Large intestine (tissue), 3 donors: ENCODE measurements around the gene TMEM259. TPM values are rescaled to one million over a fixed set of nuclear protein-coding genes. Genes with fewer than 3 reads are reported as not detected.

ENCODE experiments used
- DNase-seq, 2 donors: peaks; one replicate each; pipeline versions ENCODE4 v3.0.0 to v3.0.0-alpha.2; 2013
- H3K27ac ChIP-seq: one replicate; pipeline ENCODE4 v1.5.1; 2013; ENCODE audit warnings: low read length
- H3K27me3 ChIP-seq: 2 replicates; pipeline ENCODE4 v1.6.1; 2013; ENCODE audit warnings: low read length; ENCODE audit not compliant: control insufficient read depth, insufficient read depth
- H3K36me3 ChIP-seq: 2 replicates; pipeline ENCODE4 v1.6.1; 2013; ENCODE audit warnings: low read length; ENCODE audit not compliant: control insufficient read depth, insufficient read depth
- H3K4me1 ChIP-seq: one replicate; pipeline ENCODE4 v1.6.1; 2013; ENCODE audit warnings: low read length; ENCODE audit not compliant: control insufficient read depth, insufficient read depth
- H3K4me3 ChIP-seq: one replicate; pipeline ENCODE4 v1.5.1; 2013; ENCODE audit warnings: low read length
- H3K9me3 ChIP-seq: one replicate; pipeline ENCODE4 v1.6.1; 2013; ENCODE audit warnings: mild to moderate bottlenecking, low read depth, low read length, moderate library complexity; ENCODE audit not compliant: control insufficient read depth
- WGBS: methylation state at CpG from one replicate; pipeline ENCODE4 v1.1.5; 2013; ENCODE audit warnings: low lambda C conversion rate; ENCODE audit not compliant: insufficient coverage; 5-methylcytosine and 5-hydroxymethylcytosine counted together
- polyA plus RNA-seq: library from polyadenylated mRNA; unstranded; fragments of 120-200 nt; gene quantifications from one replicate; pipeline ENCODE4 v1.2.1, GENCODE V29; 2013

The TMEM259 gene
- polyA plus RNA-seq, 1 donor: 144 TPM

DNA sequence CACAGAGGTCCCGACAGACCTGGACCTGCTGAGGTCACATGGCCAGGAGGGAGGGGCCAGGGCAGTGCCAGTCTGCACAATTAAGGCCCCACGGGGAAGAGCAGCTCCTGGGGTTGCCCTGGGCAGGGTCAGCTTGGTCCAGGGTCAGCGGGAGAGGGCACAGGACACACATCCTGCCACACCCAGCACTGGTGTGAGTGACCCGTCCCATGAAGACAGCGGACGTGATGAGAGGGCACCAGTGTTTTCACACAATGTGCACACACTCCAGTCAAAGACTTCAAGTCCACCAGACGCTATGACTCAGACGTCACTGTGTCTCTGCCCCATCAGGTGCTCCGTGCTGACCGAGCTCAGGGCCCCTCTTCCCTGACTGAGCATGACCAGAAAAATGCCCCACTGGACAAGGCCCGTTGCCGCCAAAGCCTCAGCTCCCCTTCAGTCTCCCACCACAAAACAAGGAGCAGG lies 4.2 kb downstream of the TMEM259 start:
- Histone ChIP-seq H3K4me1 (peaks cover 44% of the 10 kb centered on the region), H3K27ac (peak overlapping the region; percentile 59), H3K9me3 (peaks cover 6% of the 10 kb centered on the region), H3K4me3 (no peak overlapping the region), H3K36me3 (peaks cover 34% of the 10 kb centered on the region), H3K27me3 (no peaks in the 10 kb centered on the region)
- no CpG with 5 or more reads among the region's 12 CpGs for WGBS
- DNase-seq: peak; percentile 47 to 64

DNA sequence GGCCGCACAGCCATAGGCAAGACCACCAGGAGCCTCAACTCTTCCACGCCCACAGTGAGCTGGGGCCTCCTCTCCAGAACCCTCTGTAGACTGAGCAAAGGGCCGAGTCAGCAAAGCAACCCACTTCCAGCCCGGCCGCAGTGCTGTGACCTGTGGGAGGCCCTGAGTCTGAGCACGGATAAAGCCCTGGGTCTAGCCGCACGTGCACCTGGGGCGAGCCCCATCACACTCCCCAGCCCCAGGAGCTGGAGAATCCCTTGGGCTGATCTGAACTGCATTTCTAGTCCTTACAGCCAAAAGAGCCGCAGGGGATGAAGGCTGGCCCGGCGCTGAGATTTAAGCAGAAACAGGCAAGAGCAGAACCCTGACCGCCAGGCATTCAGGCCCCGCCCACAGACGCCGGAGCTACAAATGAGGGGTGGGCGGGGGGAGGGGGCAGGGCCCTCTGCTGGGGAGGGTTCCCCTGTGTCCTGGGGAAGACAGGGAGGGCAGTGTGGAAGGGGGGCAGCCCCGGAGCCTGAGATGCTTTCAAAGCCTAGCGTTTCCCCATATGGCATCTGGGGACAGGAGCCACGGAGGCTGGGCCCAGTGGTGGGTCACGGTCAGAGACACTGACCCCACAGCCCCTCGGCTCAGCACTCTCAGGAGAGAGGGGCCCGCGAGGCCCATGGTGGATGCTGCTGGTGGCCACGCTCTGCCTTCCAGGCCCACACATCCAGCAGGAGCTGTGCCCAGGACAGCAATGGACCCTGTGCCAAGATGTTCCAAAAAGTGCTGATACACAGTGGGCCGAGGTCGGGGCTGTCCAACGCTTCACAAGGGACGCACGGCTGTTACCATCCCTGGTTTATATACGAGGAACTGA lies 4.9 kb downstream of the TMEM259 start:
- H3K27me3 ChIP-seq: no peaks in the 10 kb centered on the region
- H3K4me1 ChIP-seq: peaks cover 44% of the 10 kb centered on the region
- H3K4me3 ChIP-seq: no peak overlapping the region
- no CpG with 5 or more reads among the region's 31 CpGs for WGBS
- peaks cover 8% of the 10 kb centered on the region for H3K9me3 ChIP-seq
- H3K27ac ChIP-seq: peak overlapping the region; percentile 59
- H3K36me3 ChIP-seq: peaks cover 34% of the 10 kb centered on the region
- DNase-seq: no peak

DNA sequence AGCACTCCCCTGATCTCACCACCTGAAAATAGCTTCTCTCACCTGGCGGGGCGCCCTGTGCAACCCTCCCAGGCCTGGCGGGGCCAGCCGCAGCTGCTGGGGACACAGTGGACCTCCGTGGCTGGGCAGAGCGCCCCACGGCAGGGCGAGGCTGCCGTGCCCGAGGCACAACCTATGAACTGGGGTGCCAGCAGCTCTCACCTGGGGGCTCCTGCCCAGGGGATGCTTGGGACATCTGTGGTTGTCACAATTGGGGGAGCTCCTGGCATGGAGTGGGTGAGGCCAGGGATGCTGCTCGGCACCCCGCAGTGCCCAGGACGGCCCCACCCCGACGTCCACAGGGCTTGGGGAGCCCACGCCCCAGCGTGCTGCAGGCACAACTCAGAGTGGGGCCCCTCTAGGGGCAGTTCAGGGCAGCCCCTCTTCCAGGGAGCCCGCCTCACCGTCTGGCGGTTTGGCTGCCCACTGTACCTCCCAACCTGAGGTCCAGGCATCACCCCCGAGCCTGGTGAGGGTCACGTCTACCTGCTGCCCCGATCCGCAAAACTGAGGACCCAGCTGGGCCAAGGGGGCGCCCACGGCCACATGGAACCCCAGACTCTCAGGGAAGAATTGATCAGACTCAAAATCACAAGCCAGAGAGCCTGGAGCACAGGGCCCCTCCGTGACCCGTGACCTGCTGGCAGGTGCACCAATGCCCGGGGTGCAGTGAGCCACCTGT lies 5.7 kb downstream of the TMEM259 start:
- no peak for DNase-seq
- Histone ChIP-seq H3K4me1 (peaks cover 44% of the 10 kb centered on the region), H3K27me3 (no peaks in the 10 kb centered on the region), H3K9me3 (peaks cover 10% of the 10 kb centered on the region), H3K36me3 (peaks cover 38% of the 10 kb centered on the region), H3K27ac (no peak overlapping the region), H3K4me3 (no peak overlapping the region)
- no CpG with 5 or more reads among the region's 29 CpGs for WGBS

DNA sequence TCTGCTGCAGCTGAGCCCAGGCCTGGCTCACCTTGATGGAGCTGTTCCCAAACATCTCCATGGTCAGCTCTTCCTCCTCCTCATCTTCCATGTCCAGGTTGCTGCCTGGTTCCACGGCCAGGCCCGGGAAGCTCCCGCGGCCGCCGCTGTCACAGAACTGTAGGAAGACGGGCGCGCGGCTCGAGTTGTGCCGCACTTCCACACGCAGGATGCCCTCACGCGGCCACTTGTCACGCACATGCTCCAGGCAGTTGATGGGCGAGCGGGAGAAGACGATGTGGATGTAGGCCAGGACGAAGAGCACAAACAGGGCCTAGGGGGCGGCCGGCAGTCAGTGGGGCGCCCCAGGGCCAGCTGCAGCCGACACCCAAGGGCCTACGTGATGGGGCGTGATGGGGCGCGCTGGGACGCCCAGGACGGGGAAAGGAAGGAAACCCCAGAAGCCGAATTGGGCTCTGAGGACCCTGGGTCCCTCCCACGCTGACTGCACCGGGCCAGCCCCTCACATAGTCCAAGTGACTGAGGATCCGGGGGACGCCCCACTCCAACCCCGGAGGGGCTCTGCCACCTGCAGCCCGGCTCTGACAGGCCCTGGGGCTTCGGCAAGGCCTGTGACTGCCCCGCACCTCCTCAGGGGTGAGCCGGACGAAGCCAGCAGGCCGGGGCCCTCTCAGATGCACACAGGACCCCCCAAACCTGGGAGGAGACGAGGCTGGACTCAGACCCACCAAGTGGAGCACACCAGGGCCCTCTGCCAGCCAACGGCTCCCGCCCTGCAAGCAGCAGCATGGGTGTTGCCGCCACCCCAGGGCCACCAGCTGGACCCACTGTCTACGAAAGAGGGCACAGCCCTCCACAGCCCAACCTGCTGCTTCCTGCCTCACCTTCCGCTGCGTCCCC lies 6.5 kb downstream of the TMEM259 start:
- Histone ChIP-seq H3K4me3 (no peak overlapping the region), H3K4me1 (peaks cover 43% of the 10 kb centered on the region), H3K27me3 (no peaks in the 10 kb centered on the region), H3K36me3 (peaks cover 45% of the 10 kb centered on the region), H3K27ac (no peak overlapping the region), H3K9me3 (peaks cover 12% of the 10 kb centered on the region)
- DNase-seq: no peak
- WGBS: no CpG with 5 or more reads among the region's 49 CpGs

DNA sequence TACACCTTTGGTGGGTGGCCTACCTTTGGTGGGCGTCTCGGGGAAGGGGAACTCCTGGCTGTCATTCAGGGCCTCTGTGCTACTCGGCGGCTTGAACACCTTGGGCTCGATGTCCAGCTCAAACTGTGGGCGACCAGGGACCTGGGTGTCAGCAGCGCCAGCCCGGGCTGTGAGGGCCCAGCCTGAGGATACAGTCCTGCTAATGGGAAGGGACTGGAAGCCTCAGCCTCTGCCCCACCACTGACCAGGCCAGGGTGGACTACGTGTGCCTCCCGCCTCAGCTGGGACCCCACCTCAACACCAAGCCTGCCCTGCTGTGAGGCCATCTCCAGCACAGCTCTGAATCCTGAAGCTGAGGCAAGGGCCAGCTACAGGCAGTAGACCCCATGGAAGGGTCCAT lies 7.7 kb downstream of the TMEM259 start:
- WGBS: no CpG with 5 or more reads among the region's 10 CpGs
- Histone ChIP-seq H3K4me3 (no peak overlapping the region), H3K9me3 (peaks cover 19% of the 10 kb centered on the region), H3K27me3 (no peaks in the 10 kb centered on the region), H3K27ac (no peak overlapping the region), H3K4me1 (peaks cover 34% of the 10 kb centered on the region), H3K36me3 (peaks cover 48% of the 10 kb centered on the region)
- no peak for DNase-seq

DNA sequence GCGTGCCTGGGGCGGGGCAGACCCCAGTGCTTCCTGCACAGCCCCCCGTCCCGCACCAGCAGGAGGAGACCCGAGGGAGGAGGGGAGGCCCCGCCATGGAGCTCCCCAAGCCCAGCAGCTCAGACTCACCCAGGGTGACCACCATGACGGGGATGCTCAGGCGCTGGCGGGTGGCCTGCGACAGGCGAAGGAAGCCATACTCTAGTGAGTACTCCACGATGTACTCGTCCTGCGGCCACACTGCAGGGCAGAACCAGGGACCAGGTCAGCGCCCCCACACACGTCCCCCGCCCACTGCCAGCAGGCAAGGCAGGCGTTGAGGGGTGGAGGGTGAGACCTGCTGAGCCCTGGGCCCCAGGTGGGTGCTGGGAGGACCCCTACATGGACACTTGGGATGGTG lies 8.6 kb downstream of the TMEM259 start:
- no peak for DNase-seq

DNA sequence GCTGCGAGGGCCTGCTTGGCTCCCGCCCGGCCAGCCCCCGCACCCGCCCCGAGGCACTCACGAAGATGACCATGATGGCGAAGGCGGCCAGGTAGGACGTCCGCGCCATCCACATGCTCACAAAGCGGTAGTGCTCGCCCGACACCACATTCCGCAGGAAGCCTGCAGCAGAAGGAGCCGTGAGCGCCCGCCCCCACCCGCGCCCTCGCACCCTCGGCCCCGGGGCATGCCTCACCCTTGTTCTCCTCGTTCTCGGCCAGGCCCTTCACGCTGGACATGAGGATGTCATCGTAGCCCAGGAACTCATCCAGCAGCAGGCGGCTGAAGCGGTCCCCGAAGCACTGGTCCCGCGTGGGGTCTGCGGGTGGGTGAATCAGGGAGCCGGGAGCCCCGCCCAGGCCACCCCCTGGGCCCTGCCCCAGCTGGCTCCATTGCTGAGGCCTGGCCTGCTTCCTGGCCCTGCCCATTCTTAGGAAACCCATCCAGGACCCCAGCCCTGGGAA lies 9.0 kb downstream of the TMEM259 start:
- peaks cover 19% of the 10 kb centered on the region for H3K9me3 ChIP-seq
- no peaks in the 10 kb centered on the region for H3K27me3 ChIP-seq
- no peak overlapping the region for H3K27ac ChIP-seq
- peaks cover 48% of the 10 kb centered on the region for H3K36me3 ChIP-seq
- no CpG with 5 or more reads among the region's 36 CpGs for WGBS
- no peak for DNase-seq
- H3K4me1 ChIP-seq: peaks cover 21% of the 10 kb centered on the region
- no peak overlapping the region for H3K4me3 ChIP-seq

More for the DNA sequence above, 8.6 kb downstream of the TMEM259 start:
- peaks cover 48% of the 10 kb centered on the region for H3K36me3 ChIP-seq
- no peak overlapping the region for H3K4me3 ChIP-seq
- peaks cover 25% of the 10 kb centered on the region for H3K4me1 ChIP-seq
- no peaks in the 10 kb centered on the region for H3K27me3 ChIP-seq
- no CpG with 5 or more reads among the region's 18 CpGs for WGBS
- H3K27ac ChIP-seq: no peak overlapping the region
- peaks cover 19% of the 10 kb centered on the region for H3K9me3 ChIP-seq

DNA sequence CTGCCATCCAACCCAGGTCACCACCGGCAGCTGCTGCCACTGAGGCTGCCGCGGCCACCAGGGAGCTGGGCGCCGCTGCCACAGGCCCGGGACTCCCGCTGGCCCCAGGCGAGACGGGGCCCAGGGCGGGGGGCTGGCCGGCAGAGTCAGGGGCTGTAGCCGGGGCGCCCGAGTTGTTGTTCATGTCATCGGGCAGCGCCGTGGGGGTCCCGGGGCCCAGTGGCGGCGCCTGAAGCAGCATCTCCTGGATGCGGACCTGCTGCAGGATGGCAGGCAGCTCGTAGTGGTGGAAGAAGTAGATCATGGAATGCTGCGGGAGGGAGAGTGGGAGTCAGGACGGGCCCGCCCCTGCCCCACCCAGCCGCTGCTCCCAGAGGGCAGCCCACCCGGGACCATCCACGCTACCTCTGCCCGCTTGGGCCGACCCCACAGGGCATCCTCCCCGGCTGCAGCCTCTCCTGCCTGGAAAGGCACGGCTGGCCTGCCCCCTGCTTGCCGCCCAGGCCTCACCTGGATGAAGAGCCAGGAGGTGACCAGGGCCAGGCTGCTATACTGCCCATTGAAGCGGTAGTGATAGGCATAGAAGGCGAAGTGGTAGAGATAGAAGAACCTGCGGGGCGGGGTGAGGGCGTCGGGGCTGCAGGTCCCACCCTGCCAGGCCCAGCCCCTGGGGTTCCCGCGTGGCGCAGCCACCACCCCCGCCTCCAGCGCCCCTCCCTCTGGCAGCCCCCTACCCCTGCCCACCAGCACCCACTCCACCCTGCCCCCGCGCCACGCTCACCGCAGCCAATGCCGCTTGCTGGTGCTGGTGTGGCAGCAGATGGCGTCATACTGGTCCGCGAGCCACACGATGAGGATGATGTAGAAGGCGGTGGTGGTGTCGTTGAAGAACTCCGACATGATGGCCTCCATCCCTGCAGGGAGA lies 10.1 kb downstream of the TMEM259 start:
- no peak overlapping the region for H3K27ac ChIP-seq
- H3K27me3 ChIP-seq: no peaks in the 10 kb centered on the region
- H3K9me3 ChIP-seq: peaks cover 19% of the 10 kb centered on the region
- H3K4me3 ChIP-seq: no peak overlapping the region
- no peak for DNase-seq
- H3K4me1 ChIP-seq: peaks cover 10% of the 10 kb centered on the region
- no CpG with 5 or more reads among the region's 56 CpGs for WGBS
- peaks cover 48% of the 10 kb centered on the region for H3K36me3 ChIP-seq

DNA sequence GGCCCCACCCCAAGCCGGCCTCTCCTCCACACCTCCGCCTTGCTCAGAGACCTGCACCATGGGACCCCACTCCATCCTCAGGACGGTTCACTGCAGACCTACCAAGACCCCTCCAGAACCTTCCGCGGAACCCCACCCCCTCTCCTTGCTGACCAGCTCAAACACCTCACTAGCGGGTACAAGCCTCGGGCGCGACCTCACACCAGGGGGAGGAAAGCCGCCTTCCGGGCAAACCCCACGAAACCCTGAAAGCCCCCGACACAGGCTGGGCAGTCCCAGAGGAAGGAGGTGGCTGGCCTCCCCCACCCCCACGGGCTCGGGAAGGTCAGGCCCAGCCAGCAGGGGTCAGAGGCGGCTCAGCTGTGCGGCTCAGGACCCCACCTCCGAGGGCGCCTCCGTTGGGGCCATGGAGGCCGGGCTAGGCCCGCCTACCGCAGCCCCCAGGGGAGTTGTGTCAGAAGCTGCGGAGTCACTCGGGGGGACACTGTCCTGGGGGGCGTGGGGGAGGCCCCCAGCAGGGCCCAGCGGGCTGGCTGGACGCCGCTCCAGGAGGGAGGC lies 10.9 kb downstream of the TMEM259 start:
- no peak for DNase-seq
- Histone ChIP-seq H3K36me3 (peaks cover 47% of the 10 kb centered on the region), H3K4me3 (no peak overlapping the region), H3K9me3 (peaks cover 24% of the 10 kb centered on the region), H3K27me3 (no peaks in the 10 kb centered on the region), H3K4me1 (peaks cover 3% of the 10 kb centered on the region), H3K27ac (peak overlapping the region; percentile 31)
- no CpG with 5 or more reads among the region's 29 CpGs for WGBS
